SK-N-SH treated with all-trans-retinoic acid at 6 μM for 48 hours (cell line): ENCODE measurements around the gene BPNT1.
"Not testable (repeated sequence)": the region's sequence is repeated elsewhere in the genome, so short reads cannot be mapped to it uniquely, and the experiment has no call there.

Experiments used
- ARNTL ChIP-seq: fragments of 450-650 bp; formaldehyde crosslinking; IDR thresholded peaks from 2 replicates; pipeline ENCODE4 v1.5.0; 2020; ENCODE audit warnings: low read depth, mild to moderate bottlenecking, moderate library complexity, borderline replicate concordance
- CSDC2 ChIP-seq: fragments of 250-450 bp; sonication (Bioruptor Pico); IDR thresholded peaks from 2 replicates; pipeline ENCODE4 v1.5.0; 2020; ENCODE audit warnings: mild to moderate bottlenecking, moderate library complexity
- ESRRG ChIP-seq: fragments of 250-450 bp; sonication (Bioruptor Pico); IDR thresholded peaks from 2 replicates; pipeline ENCODE4 v1.6.1; 2021; ENCODE audit warnings: mild to moderate bottlenecking
- GLIS3 ChIP-seq: fragments of 250-450 bp; sonication (Bioruptor Pico); IDR thresholded peaks from 2 replicates; pipeline ENCODE4 v1.5.0; 2020; ENCODE audit warnings: mild to moderate bottlenecking, moderate library complexity
- RARB ChIP-seq: fragments of 250-450 bp; sonication (Bioruptor Pico); IDR thresholded peaks from 2 replicates; pipeline ENCODE4 v1.8.0; 2021; ENCODE audit warnings: mild to moderate bottlenecking, moderate library complexity
- ZNF565 ChIP-seq: fragments of 450-650 bp; formaldehyde crosslinking; conservative IDR thresholded peaks from 2 replicates; pipeline ENCODE4 v1.5.0; 2020; ENCODE audit warnings: low read depth, mild to moderate bottlenecking, moderate library complexity
- ZNF70 ChIP-seq: fragments of 450-650 bp; formaldehyde crosslinking; IDR thresholded peaks from 2 replicates; pipeline ENCODE4 v1.5.0; 2020; ENCODE audit warnings: mild to moderate bottlenecking, moderate library complexity
- ZNF8 ChIP-seq: fragments of 450-650 bp; formaldehyde crosslinking; IDR thresholded peaks from 2 replicates; pipeline ENCODE4 v1.5.0; 2020; ENCODE audit warnings: mild to moderate bottlenecking, moderate library complexity
- TF ChIP-seq, protein P1 (sequence below): fragments of 250-450 bp; sonication (Bioruptor Pico); IDR thresholded peaks from 2 replicates; pipeline ENCODE4 v1.5.1; 2020; ENCODE audit warnings: low read depth, mild to moderate bottlenecking, moderate library complexity
- TF ChIP-seq, protein P2 (sequence below): fragments of 250-450 bp; sonication (Bioruptor Pico); IDR thresholded peaks from 2 replicates; pipeline ENCODE4 v1.8.0; 2021; ENCODE audit warnings: low read depth, mild to moderate bottlenecking, moderate library complexity, borderline replicate concordance

GRCh38 chr1:220037810-220038209, 51.8 kb downstream of the BPNT1 start:
- not testable (repeated sequence) for TF ChIP-seq ARNTL; ZNF70; CSDC2; RARB (CRISPR knock-in tag); GLIS3; ZNF8 (CRISPR knock-in tag); ZNF565 (CRISPR knock-in tag); ESRRG (CRISPR knock-in tag)
- TF ChIP-seq, protein P1, sequence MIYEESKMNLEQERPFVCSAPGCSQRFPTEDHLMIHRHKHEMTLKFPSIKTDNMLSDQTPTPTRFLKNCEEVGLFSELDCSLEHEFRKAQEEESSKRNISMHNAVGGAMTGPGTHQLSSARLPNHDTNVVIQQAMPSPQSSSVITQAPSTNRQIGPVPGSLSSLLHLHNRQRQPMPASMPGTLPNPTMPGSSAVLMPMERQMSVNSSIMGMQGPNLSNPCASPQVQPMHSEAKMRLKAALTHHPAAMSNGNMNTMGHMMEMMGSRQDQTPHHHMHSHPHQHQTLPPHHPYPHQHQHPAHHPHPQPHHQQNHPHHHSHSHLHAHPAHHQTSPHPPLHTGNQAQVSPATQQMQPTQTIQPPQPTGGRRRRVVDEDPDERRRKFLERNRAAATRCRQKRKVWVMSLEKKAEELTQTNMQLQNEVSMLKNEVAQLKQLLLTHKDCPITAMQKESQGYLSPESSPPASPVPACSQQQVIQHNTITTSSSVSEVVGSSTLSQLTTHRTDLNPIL (CRISPR knock-in tag): not testable (repeated sequence)
- TF ChIP-seq, protein P2, sequence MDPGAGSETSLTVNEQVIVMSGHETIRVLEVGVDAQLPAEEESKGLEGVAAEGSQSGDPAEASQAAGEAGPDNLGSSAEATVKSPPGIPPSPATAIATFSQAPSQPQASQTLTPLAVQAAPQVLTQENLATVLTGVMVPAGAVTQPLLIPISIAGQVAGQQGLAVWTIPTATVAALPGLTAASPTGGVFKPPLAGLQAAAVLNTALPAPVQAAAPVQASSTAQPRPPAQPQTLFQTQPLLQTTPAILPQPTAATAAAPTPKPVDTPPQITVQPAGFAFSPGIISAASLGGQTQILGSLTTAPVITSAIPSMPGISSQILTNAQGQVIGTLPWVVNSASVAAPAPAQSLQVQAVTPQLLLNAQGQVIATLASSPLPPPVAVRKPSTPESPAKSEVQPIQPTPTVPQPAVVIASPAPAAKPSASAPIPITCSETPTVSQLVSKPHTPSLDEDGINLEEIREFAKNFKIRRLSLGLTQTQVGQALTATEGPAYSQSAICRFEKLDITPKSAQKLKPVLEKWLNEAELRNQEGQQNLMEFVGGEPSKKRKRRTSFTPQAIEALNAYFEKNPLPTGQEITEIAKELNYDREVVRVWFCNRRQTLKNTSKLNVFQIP: not testable (repeated sequence)
